ENCODE measurements around the gene DEFB115. TPM values are rescaled to one million over a fixed set of nuclear protein-coding genes. Genes with fewer than 3 reads are reported as not detected.

The DEFB115 gene
- total and polyA plus RNA-seq, 2 of the 8 experiments (the other 6 are each of a cell fraction or from before 2014, with no cell fraction given), result not detected

GRCh38 chr20:31239139-31239538 lies 18.3 kb upstream of the DEFB115 start:
- Histone ChIP-seq H3K18ac (ENCODE audit: extremely low read depth, low read length) (no peak overlapping the region), H3K79me2 (ENCODE audit: control insufficient read depth in 1 of 2, insufficient read depth in 2 of 2, low read length in 2 of 2) (no peaks in the 10 kb centered on the region), H3K23me2 (ENCODE audit: low read depth, low read length) (peaks cover 24% of the 10 kb centered on the region; the same call in 1 of the 2 replicates), H3K4me1 (replicated peaks in 1 of 4; ENCODE audit: control insufficient read depth in 3 of 4, insufficient read depth in 4 of 4, low read length in 3 of 4) (no peaks in the 10 kb centered on the region), H2AK5ac (ENCODE audit: low read depth, low read length) (no peak overlapping the region), H3K9ac (replicated peaks in 1 of 4; ENCODE audit: extremely low read depth in 1 of 4, low read depth in 3 of 4, low read length in 3 of 4) (no peak overlapping the region), H3K4ac (replicated peaks; ENCODE audit: insufficient read length, low read depth, low read length) (no peak overlapping the region), H3K4me2 (ENCODE audit: insufficient read depth in 1 of 2, low read depth in 2 of 2, low read length in 2 of 2) (no peak overlapping the region), H4K20me1 (replicated peaks in 1 of 2; ENCODE audit: control insufficient read depth in 1 of 2, insufficient read depth in 2 of 2, low read length in 2 of 2) (no peaks in the 10 kb centered on the region), H3K23ac (ENCODE audit: insufficient read length) (no peak overlapping the region), H2BK120ac (replicated peaks; ENCODE audit: low read depth, low read length) (no peak overlapping the region), H3K36me3 (ENCODE audit: control insufficient read depth in 2 of 4, insufficient read depth in 4 of 4, low read length in 3 of 4) (no peaks in the 10 kb centered on the region; a peak in 1 of 8 replicates), H3K27me3 (replicated peaks in 1 of 4; ENCODE audit: control insufficient read depth in 3 of 4, extremely low read depth in 1 of 4, insufficient read depth in 3 of 4, low read length in 3 of 4) (no peaks in the 10 kb centered on the region), H2BK15ac (ENCODE audit: low read length) (no peak overlapping the region), H3K9me3 (ENCODE audit: insufficient read depth in 2 of 2, low read depth in 1 of 2, low read length in 1 of 2) (peaks cover 41 to 97% of the 10 kb centered on the region in 2 experiments), H2AFZ (ENCODE audit: low read length) (no peak overlapping the region), H3K79me1 (ENCODE audit: low read depth, low read length) (no peaks in the 10 kb centered on the region), H4K91ac (replicated peaks; ENCODE audit: insufficient read length, low read length) (no peak overlapping the region), H2BK12ac (ENCODE audit: low read depth, low read length) (no peak overlapping the region), H3K4me3 (ENCODE audit: extremely low read depth in 1 of 4, insufficient read depth in 2 of 4, low read depth in 3 of 4, low read length in 4 of 4) (no peak overlapping the region), H3K27ac (ENCODE audit: low read depth, low read length) (no peak overlapping the region), H4K8ac (ENCODE audit: extremely low read depth, insufficient read depth, low read length) (no peak overlapping the region), H4K5ac (ENCODE audit: insufficient read length, low read depth, low read length) (no peak overlapping the region), H2BK5ac (ENCODE audit: low read depth, low read length) (no peak overlapping the region), H2BK20ac (ENCODE audit: low read length) (no peak overlapping the region), H3K14ac (ENCODE audit: insufficient read length) (no peak overlapping the region), H3K56ac (replicated peaks; ENCODE audit: insufficient read length, low read depth, low read length) (no peak overlapping the region)
- 72 to 100% methylated on average over 5 to 8 of the region's 8 CpGs for WGBS, 2 experiments (ENCODE audit: extremely low coverage in 1 of 2, insufficient coverage in 1 of 2, insufficient read length in 1 of 2, insufficient replicate concordance in 2 of 2, low coverage in 1 of 2, low lambda C conversion rate in 2 of 2, missing lambda C conversion rate in 1 of 2)
- POLR2A ChIA-PET (ENCODE audit: partially characterized antibody), result no interaction called here
- CTCF ChIA-PET (ENCODE audit: partially characterized antibody), result no interaction called here
- DNase-seq (ENCODE audit: low read depth in 1 of 2, low spot score in 2 of 2), result no peak
- no peak for FAIRE-seq
- TF ChIP-seq EZH2 (IDR thresholded peaks at IDR 0.05; ENCODE audit: low read depth, low read length, severe bottlenecking), result no peak
- no peak for TF ChIP-seq YY1 (IDR thresholded peaks at IDR 0.05; ENCODE audit: low read depth, low read length)
- TF ChIP-seq TBP (IDR thresholded peaks at IDR 0.05; ENCODE audit: low read depth, low read length), result no peak
